GM21447 (cell line): ENCODE results near the gene ABCC5.
A peak's percentile ranks its signal among the peaks of the same experiment; 100 is the strongest.
"Not testable (repeated sequence)": the region's sequence is repeated elsewhere in the genome, so short reads cannot be mapped to it uniquely, and the experiment has no call there.

ENCODE experiments used
- ATAC-seq: cut with Tn5 transposase; IDR thresholded peaks from one replicate; pipeline ENCODE4 v1.9.1; 2021; ENCODE audit not compliant: unreplicated experiment

ABCC5 gene

GRCh38 chr3:184017672-184018423 is at the start of gene ABCC5:
Gene ABCC5 (minus strand): TSS chr3:184017884. CDS start chr3:184014392, 3,492 bp downstream.
- ATAC-seq = peak; percentile 99

- ATAC-seq = no peak
Observed at GRCh38 chr3:184066211-184066610, 48.5 kb upstream of the ABCC5 start.

GRCh38 chr3:184062637-184063036 is 45.0 kb upstream of the ABCC5 start:
- no peak for ATAC-seq

- ATAC-seq = no peak
Observed at GRCh38 chr3:184059424-184059823, 41.7 kb upstream of the ABCC5 start.

- ATAC-seq = no peak
Observed at GRCh38 chr3:184058029-184058428, 40.3 kb upstream of the ABCC5 start.

GRCh38 chr3:184052767-184053166 is 35.1 kb upstream of the ABCC5 start, which contains the start of gene HTR3C:
Gene HTR3C (plus strand): TSS chr3:184053047. CDS start chr3:184053081, 34 bp downstream.
- ATAC-seq = no peak

GRCh38 chr3:184050217-184050847 is 32.6 kb upstream of the ABCC5 start:
- no peak for ATAC-seq

- no peak for ATAC-seq
Observed at GRCh38 chr3:184045995-184046394, 28.3 kb upstream of the ABCC5 start.

GRCh38 chr3:184042617-184043016 is 24.9 kb upstream of the ABCC5 start:
- ATAC-seq = no peak

GRCh38 chr3:184040010-184040409 is 22.3 kb upstream of the ABCC5 start:
- no peak for ATAC-seq

GRCh38 chr3:184039414-184039813 is 21.7 kb upstream of the ABCC5 start:
- no peak for ATAC-seq

- not testable (repeated sequence) for ATAC-seq
Observed at GRCh38 chr3:184038307-184038706, 20.6 kb upstream of the ABCC5 start.

GRCh38 chr3:184037816-184038215 is 20.1 kb upstream of the ABCC5 start:
- no peak for ATAC-seq

- no peak for ATAC-seq
Observed at GRCh38 chr3:184031187-184031792, 13.6 kb upstream of the ABCC5 start, which contains the start of gene HTR3D. Gene HTR3D (plus strand): TSS chr3:184031742. CDS start chr3:184031742, 0 bp downstream.

- ATAC-seq = no peak
Observed at GRCh38 chr3:184030536-184030935, 12.9 kb upstream of the ABCC5 start.

GRCh38 chr3:184029443-184029842 is 11.8 kb upstream of the ABCC5 start:
- no peak for ATAC-seq

GRCh38 chr3:184028275-184028890 is 10.7 kb upstream of the ABCC5 start:
- ATAC-seq = not testable (repeated sequence)

GRCh38 chr3:184025256-184025655 is 7.6 kb upstream of the ABCC5 start:
- not testable (repeated sequence) for ATAC-seq

- no peak for ATAC-seq
Observed at GRCh38 chr3:184022323-184022722, 4.6 kb upstream of the ABCC5 start.

- ATAC-seq = no peak
Observed at GRCh38 chr3:184018424-184018973, 815 bp upstream of the ABCC5 start.
